GM12878 (cell line): ENCODE data around the gene SORCS2. TPM values are rescaled to one million over a fixed set of nuclear protein-coding genes. Genes with fewer than 3 reads are reported as not detected.

ENCODE experiments used
- ATAC-seq: fragments of 200-7000 bp; cut with Tn5 transposase; 3 replicates; pipeline ENCODE4 v1.9.1; 2020; ENCODE audit warnings: mild to moderate bottlenecking, moderate library complexity
- BruUV-seq: library from RNA; stranded (reverse); fragments of 400-500 nt; replicated peaks from 2 replicates; lab custom pipeline; 2021; lab: Mats Ljungman, UMichigan
- CTCF ChIA-PET: fragments of 300-600 bp; sonication (Branson Sonifier 250); formaldehyde crosslinking; extraction: SDS; loops from one replicate; lab custom pipeline; 2021; ENCODE audit warnings: inconsistent platforms; lab: Yijun Ruan, JAX
- POLR2A ChIA-PET: fragments of 350-600 bp; formaldehyde crosslinking; extraction: SDS; loops from one replicate; lab custom pipeline; 2021; ENCODE audit warnings: inconsistent platforms; lab: Charles Lee
- RAD21 ChIA-PET: fragments of 300-600 bp; sonication (Branson Sonifier 250); formaldehyde crosslinking; loops from one replicate; lab custom pipeline; 2023; ENCODE audit warnings: antibody characterized with exemption; ENCODE audit not compliant: unreplicated experiment; lab: Charles Lee
- SMC1A ChIA-PET: fragments of 300-600 bp; sonication (Branson Sonifier 250); formaldehyde crosslinking; loops from one replicate; lab custom pipeline; 2023; ENCODE audit not compliant: unreplicated experiment, uncharacterized antibody; lab: Charles Lee
- DNase-seq: peaks from one replicate; pipeline ENCODE4 v3.0.0-alpha.2; 2011; ENCODE audit warnings: low read depth, low spot score
- FAIRE-seq: peaks from 3 replicates; lab custom pipeline; 2011; peaks lifted over from hg19 to GRCh38; lab: Jason Lieb, UNC
- H2AFZ ChIP-seq: 2 replicates; pipeline ENCODE4 v1.6.0; 2011; ENCODE audit warnings: low read depth, low read length, control low read depth; ENCODE audit not compliant: control insufficient read depth
- H3K27ac ChIP-seq: 2 replicates; pipeline ENCODE4 v1.5.1; 2011; ENCODE audit warnings: control low read depth; ENCODE audit not compliant: control insufficient read depth, insufficient read depth
- H3K27me3 ChIP-seq, 2 experiments: replicated peaks in 1 of 2; 2 replicates each; pipeline versions ENCODE4 v1.6.0 to v1.6.1; 2011; ENCODE audit warnings: low read length in 1 of 2; ENCODE audit not compliant: control insufficient read depth in 2 of 2, insufficient read depth in 2 of 2
- H3K36me3 ChIP-seq, 2 experiments: 2 replicates each; pipeline ENCODE4 v1.5.1; 2011; ENCODE audit warnings: low read length in 1 of 2; ENCODE audit not compliant: control insufficient read depth in 2 of 2, insufficient read depth in 2 of 2
- H3K4me1 ChIP-seq: 2 replicates; pipeline ENCODE4 v1.6.1; 2011; ENCODE audit warnings: mild to moderate bottlenecking, low read length, moderate library complexity, mixed read lengths; ENCODE audit not compliant: control insufficient read depth, insufficient read depth
- H3K4me2 ChIP-seq: 2 replicates; pipeline ENCODE4 v1.6.0; 2011; ENCODE audit warnings: control low read depth; ENCODE audit not compliant: control insufficient read depth, insufficient read depth
- H3K4me3 ChIP-seq: fragments of 200-600 bp; sonication (generic); 2 replicates; pipeline ENCODE4 v1.5.1; 2016
- H3K79me2 ChIP-seq: 2 replicates; pipeline ENCODE4 v1.6.0; 2011; ENCODE audit warnings: low read length; ENCODE audit not compliant: control insufficient read depth, insufficient read depth
- H3K9ac ChIP-seq: 2 replicates; pipeline ENCODE4 v1.8.0; 2011; ENCODE audit warnings: low read length, control low read depth, mixed read lengths; ENCODE audit not compliant: control insufficient read depth, insufficient read depth
- H3K9me3 ChIP-seq: replicated peaks from 3 replicates; pipeline ENCODE4 v1.5.1; 2011; ENCODE audit warnings: mild to moderate bottlenecking, low read length; ENCODE audit not compliant: control insufficient read depth, insufficient read depth
- H4K20me1 ChIP-seq: 2 replicates; pipeline ENCODE4 v1.6.0; 2011; ENCODE audit not compliant: control insufficient read depth, insufficient read depth
- BMI1 ChIP-seq: fragments of 450-650 bp; IDR thresholded peaks from 2 replicates; pipeline ENCODE4 v1.6.1; 2016; ENCODE audit warnings: mild to moderate bottlenecking, moderate library complexity, borderline replicate concordance
- CBFB ChIP-seq: IDR thresholded peaks from 2 replicates; pipeline ENCODE4 v1.6.1; 2016; ENCODE audit warnings: antibody characterized with exemption, low read depth
- EED ChIP-seq: sonication (generic); IDR thresholded peaks from 2 replicates; pipeline ENCODE4 v1.6.1; 2016; ENCODE audit warnings: antibody characterized with exemption, low read depth
- KAT2A ChIP-seq: conservative IDR thresholded peaks from 2 replicates; pipeline ENCODE4 v1.6.1; 2011; ENCODE audit warnings: low read depth, low read length; ENCODE audit not compliant: control insufficient read depth
- LARP7 ChIP-seq: fragments of 450-650 bp; IDR thresholded peaks from 2 replicates; pipeline ENCODE4 v1.6.1; 2017; ENCODE audit warnings: mild to moderate bottlenecking
- POLR2AphosphoS5 ChIP-seq: IDR thresholded peaks from 2 replicates; pipeline ENCODE4 v1.6.1; 2011; ENCODE audit warnings: mild to moderate bottlenecking, low read length, inconsistent platforms
- SIN3A ChIP-seq: IDR thresholded peaks from 2 replicates; pipeline ENCODE4 v1.6.1; 2012; ENCODE audit warnings: low read depth, low read length, improper control_type of control experiment
- SMARCA5 ChIP-seq: fragments of 450-650 bp; IDR thresholded peaks from 2 replicates; pipeline ENCODE4 v1.6.1; 2017; ENCODE audit warnings: mild to moderate bottlenecking
- SUZ12 ChIP-seq: fragments of 200-600 bp; sonication (generic); IDR thresholded peaks from one replicate; pipeline ENCODE4 v1.6.1; 2018; ENCODE audit warnings: antibody characterized with exemption, mild to moderate bottlenecking; ENCODE audit not compliant: unreplicated experiment
- USF2 ChIP-seq: IDR thresholded peaks from 2 replicates; pipeline ENCODE4 v1.6.1; 2011; ENCODE audit warnings: low read depth, low read length, improper control_type of control experiment, borderline replicate concordance
- WGBS: methylation state at CpG from one replicate; pipeline ENCODE4 v1.1.6; 2016; ENCODE audit warnings: low lambda C conversion rate; ENCODE audit not compliant: insufficient replicate concordance, insufficient coverage; ENCODE audit errors: missing lambda C conversion rate; 5-methylcytosine and 5-hydroxymethylcytosine counted together
- in situ Hi-C: fragments of 300-500 bp; cut with MboI; formaldehyde crosslinking; loops from 9 replicates; pipeline ENCODE4 v1.14.3; 2018; ENCODE audit warnings: mixed read lengths
- intact Hi-C: fragments of 100-400 bp; cut with micrococcal nuclease; formaldehyde crosslinking; loops from one replicate; pipeline ENCODE4 v1.14.2; 2022; ENCODE audit not compliant: unreplicated experiment
- polyA plus RNA-seq, 11 experiments: library from polyadenylated mRNA; depleted of rRNA in 4 of 11; unstranded in 6 of 11; stranded (reverse) in 5 of 11; fragments of >200 nt; fragmentation: Nextera tagmentation in 4 of 11; fragmentation: Illumina TruSeq in 1 of 11; extraction: Ambion mirVana in 4 of 11; extraction: Trizol in 1 of 11; gene quantifications; 1 replicate in 1 of 11; 2 replicates in 10 of 11; pipeline versions ENCODE4 v1.2.1 to v1.2.3, GENCODE V29; 2011 to 2016; ENCODE audit warnings: inconsistent platforms in 2 of 11, missing spikeins in 2 of 11, low read depth in 1 of 11
- total RNA-seq, 4 experiments: library from RNA; depleted of rRNA in 3 of 4; stranded (reverse); fragments of >200 nt in 3 of 4; fragmentation: Illumina TruSeq in 1 of 4; extraction: Trizol in 1 of 4; gene quantifications; 2 replicates each; pipeline versions ENCODE4 v1.2.1 to v1.2.3, GENCODE V29; 2013 to 2021
- TF ChIP-seq, protein P1 (sequence below): fragments of 450-650 bp; IDR thresholded peaks from 2 replicates; pipeline ENCODE4 v1.6.1; 2017; ENCODE audit warnings: mild to moderate bottlenecking, moderate library complexity

The SORCS2 gene
- total and polyA plus RNA-seq, 10 of the 15 experiments (the other 5 are each of a cell fraction or from before 2014, with no cell fraction given): 0.01 to 0.15 (median 0.05) TPM; not detected in 5

GRCh38 chr4:7513671-7514070 lies 321.3 kb downstream of the SORCS2 start:
- SMC1A ChIA-PET: no interaction called here
- intact Hi-C loops (no loop called here), in situ Hi-C loops (no loop called here)
- Histone ChIP-seq H3K9ac (no peak overlapping the region), H2AFZ (no peak overlapping the region), H3K4me3 (no peak overlapping the region), H3K27me3 (peaks cover 0 to 2% of the 10 kb centered on the region in 2 experiments; a peak in 1 of 4 replicates), H4K20me1 (no peaks in the 10 kb centered on the region), H3K36me3 (no peaks in the 10 kb centered on the region), H3K27ac (no peak overlapping the region), H3K9me3 (no peaks in the 10 kb centered on the region), H3K4me2 (no peak overlapping the region), H3K79me2 (no peaks in the 10 kb centered on the region), H3K4me1 (no peaks in the 10 kb centered on the region)
- no peak for DNase-seq
- POLR2A ChIA-PET: no interaction called here
- RAD21 ChIA-PET: no interaction called here
- CTCF ChIA-PET: no interaction called here
- no peak for TF ChIP-seq SUZ12
- no peak for TF ChIP-seq POLR2AphosphoS5
- no peak for TF ChIP-seq BMI1
- no peak for TF ChIP-seq USF2
- TF ChIP-seq CBFB: no peak
- no peak for TF ChIP-seq LARP7
- TF ChIP-seq EED: no peak
- no peak for TF ChIP-seq SMARCA5
- TF ChIP-seq KAT2A: no peak
- TF ChIP-seq, protein P1, sequence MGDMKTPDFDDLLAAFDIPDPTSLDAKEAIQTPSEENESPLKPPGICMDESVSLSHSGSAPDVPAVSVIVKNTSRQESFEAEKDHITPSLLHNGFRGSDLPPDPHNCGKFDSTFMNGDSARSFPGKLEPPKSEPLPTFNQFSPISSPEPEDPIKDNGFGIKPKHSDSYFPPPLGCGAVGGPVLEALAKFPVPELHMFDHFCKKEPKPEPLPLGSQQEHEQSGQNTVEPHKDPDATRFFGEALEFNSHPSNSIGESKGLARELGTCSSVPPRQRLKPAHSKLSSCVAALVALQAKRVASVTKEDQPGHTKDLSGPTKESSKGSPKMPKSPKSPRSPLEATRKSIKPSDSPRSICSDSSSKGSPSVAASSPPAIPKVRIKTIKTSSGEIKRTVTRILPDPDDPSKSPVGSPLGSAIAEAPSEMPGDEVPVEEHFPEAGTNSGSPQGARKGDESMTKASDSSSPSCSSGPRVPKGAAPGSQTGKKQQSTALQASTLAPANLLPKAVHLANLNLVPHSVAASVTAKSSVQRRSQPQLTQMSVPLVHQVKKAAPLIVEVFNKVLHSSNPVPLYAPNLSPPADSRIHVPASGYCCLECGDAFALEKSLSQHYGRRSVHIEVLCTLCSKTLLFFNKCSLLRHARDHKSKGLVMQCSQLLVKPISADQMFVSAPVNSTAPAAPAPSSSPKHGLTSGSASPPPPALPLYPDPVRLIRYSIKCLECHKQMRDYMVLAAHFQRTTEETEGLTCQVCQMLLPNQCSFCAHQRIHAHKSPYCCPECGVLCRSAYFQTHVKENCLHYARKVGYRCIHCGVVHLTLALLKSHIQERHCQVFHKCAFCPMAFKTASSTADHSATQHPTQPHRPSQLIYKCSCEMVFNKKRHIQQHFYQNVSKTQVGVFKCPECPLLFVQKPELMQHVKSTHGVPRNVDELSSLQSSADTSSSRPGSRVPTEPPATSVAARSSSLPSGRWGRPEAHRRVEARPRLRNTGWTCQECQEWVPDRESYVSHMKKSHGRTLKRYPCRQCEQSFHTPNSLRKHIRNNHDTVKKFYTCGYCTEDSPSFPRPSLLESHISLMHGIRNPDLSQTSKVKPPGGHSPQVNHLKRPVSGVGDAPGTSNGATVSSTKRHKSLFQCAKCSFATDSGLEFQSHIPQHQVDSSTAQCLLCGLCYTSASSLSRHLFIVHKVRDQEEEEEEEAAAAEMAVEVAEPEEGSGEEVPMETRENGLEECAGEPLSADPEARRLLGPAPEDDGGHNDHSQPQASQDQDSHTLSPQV: no peak
- TF ChIP-seq SIN3A: no peak
- FAIRE-seq: no peak
- WGBS: 24% methylated on average over 12 of the region's 12 CpGs
- ATAC-seq: no peak
- BruUV-seq: no TSS peak
